GM18907 (cell line): ENCODE results near the gene PPARD.
"Not testable (repeated sequence)": the region's sequence is repeated elsewhere in the genome, so short reads cannot be mapped to it uniquely, and the experiment has no call there.

ENCODE experiments used
- ATAC-seq: cut with Tn5 transposase; IDR thresholded peaks from one replicate; pipeline ENCODE4 v1.9.1; 2021; ENCODE audit warnings: mild to moderate bottlenecking, moderate library complexity; ENCODE audit not compliant: unreplicated experiment

PPARD gene

GRCh38 chr6:35403544-35404442 lies 61.4 kb downstream of the PPARD start:
- no peak for ATAC-seq

- no peak for ATAC-seq
Measured at GRCh38 chr6:35406711-35407485, 64.5 kb downstream of the PPARD start.

- ATAC-seq, result no peak
Measured at GRCh38 chr6:35409245-35409644, 66.9 kb downstream of the PPARD start.

GRCh38 chr6:35410131-35410530 lies 67.8 kb downstream of the PPARD start:
- ATAC-seq, result no peak

- no peak for ATAC-seq
Measured at GRCh38 chr6:35411066-35411465, 68.7 kb downstream of the PPARD start.

- ATAC-seq, result no peak
Measured at GRCh38 chr6:35412102-35412501, 69.7 kb downstream of the PPARD start.

GRCh38 chr6:35413911-35414310 lies 71.6 kb downstream of the PPARD start:
- ATAC-seq, result no peak

GRCh38 chr6:35415065-35415891 lies 72.9 kb downstream of the PPARD start:
- ATAC-seq, result no peak

GRCh38 chr6:35417979-35418661 lies 75.8 kb downstream of the PPARD start:
- no peak for ATAC-seq

GRCh38 chr6:35419417-35419816 lies 77.1 kb downstream of the PPARD start:
- ATAC-seq, result no peak

GRCh38 chr6:35419961-35420360 lies 77.6 kb downstream of the PPARD start:
- ATAC-seq, result no peak

GRCh38 chr6:35425284-35425683 lies 82.9 kb downstream of the PPARD start:
- no peak for ATAC-seq

- no peak for ATAC-seq
Measured at GRCh38 chr6:35426074-35426473, 83.7 kb downstream of the PPARD start.

- no peak for ATAC-seq
Measured at GRCh38 chr6:35427435-35427834, 85.1 kb downstream of the PPARD start.

- ATAC-seq, result no peak
Measured at GRCh38 chr6:35427851-35428321, 85.5 kb downstream of the PPARD start.

- no peak for ATAC-seq
Measured at GRCh38 chr6:35428421-35429149, 86.2 kb downstream of the PPARD start.

- no peak for ATAC-seq
Measured at GRCh38 chr6:35429463-35429862, 87.1 kb downstream of the PPARD start.

- no peak for ATAC-seq
Measured at GRCh38 chr6:35432291-35432690, 89.9 kb downstream of the PPARD start.

- not testable (repeated sequence) for ATAC-seq
Measured at GRCh38 chr6:35432702-35433101, 90.3 kb downstream of the PPARD start.
